ENCODE measurements around the gene SLC39A1.

The SLC39A1 gene

DNA sequence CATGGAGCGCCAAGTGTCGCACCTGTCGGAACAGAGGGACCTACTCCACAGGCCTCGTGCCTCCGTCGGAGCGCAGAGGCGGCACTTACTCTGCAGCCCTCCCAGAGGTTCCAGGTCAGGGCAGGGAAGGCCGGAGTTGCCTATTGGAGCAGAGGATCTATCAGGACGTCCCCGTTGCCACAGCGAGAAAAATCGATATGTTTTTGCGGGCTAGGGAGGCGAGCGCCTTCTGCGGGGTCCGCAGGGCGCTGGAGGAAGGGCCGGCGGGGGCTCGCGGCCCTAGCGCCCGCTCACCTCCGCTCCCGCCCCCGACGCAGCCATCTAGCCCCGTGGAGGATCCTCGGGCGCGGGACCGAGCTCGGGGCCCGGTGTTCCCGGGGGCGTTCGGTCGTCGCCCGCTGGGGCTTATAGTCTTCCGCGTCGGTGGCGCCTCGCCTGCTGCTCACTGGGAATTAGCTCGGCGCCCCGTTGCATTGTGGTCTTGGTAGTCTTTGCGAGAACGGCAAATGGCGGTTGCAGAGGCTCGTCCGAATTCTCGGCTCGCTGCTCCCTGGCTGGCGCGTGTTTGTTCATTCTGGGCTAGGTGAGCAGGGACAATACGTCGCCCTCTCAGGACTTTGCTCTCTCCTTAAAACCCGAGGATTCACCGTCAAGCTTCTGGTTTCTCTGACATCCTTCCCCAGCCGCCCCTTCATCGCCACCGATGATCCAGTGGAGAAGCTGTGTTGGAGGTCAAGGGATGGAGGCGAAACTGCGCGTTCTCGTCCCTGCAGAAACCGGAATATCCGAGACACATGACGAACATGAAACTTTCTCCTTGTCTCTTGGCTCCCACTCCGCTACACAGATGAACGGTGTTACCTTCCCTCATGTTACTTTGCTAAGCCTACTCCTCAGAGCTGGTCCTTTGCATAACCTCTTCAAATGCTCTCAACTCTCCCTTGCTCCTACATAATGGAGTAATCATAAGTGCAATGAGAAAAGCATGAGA, 14.2 kb upstream of the SLC39A1 start, which contains the start of gene JTB:
Gene JTB (minus strand): TSS at position 425 of the 991 bp plus-strand sequence. CDS start 422 bp downstream, at position 3.
- DNase-seq (ENCODE audit: extremely low read depth in 1 of 2, low read depth in 1 of 2) = peak; percentile 64 to 81

GRCh38 chr1:153976819-153977249, 13.5 kb upstream of the SLC39A1 start:
- no peak for DNase-seq (ENCODE audit: extremely low read depth in 1 of 2, low read depth in 1 of 2)

- DNase-seq (ENCODE audit: extremely low read depth in 1 of 2, low read depth in 1 of 2) = no peak
Observed at GRCh38 chr1:153973525-153973924, 10.2 kb upstream of the SLC39A1 start.

- no peak for DNase-seq (ENCODE audit: extremely low read depth in 1 of 2, low read depth in 1 of 2)
Observed at GRCh38 chr1:153973071-153973470, 9.7 kb upstream of the SLC39A1 start.

GRCh38 chr1:153970346-153970745, 7.0 kb upstream of the SLC39A1 start:
- DNase-seq (ENCODE audit: extremely low read depth in 1 of 2, low read depth in 1 of 2) = no peak

DNA sequence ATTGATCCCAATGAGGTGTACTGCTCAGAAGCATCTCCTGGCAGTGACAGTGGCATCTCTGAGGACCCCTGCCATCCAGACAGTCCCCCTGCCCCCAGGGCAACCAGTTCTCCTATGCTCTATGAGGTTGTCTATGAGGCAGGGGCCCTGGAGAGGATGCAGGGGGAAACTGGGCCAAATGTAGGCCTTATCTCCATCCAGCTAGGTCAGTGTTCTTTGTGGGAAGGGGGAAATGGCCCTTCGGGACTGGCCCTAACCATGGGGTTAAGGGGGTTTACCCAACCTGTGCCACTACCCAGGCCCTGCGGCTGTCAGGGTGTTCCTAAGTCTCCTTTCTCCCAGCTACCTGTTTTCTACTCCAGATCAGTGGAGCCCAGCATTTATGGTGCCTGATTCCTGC, 5.6 kb upstream of the SLC39A1 start:
- no peak for DNase-seq (ENCODE audit: extremely low read depth in 1 of 2, low read depth in 1 of 2)

DNA sequence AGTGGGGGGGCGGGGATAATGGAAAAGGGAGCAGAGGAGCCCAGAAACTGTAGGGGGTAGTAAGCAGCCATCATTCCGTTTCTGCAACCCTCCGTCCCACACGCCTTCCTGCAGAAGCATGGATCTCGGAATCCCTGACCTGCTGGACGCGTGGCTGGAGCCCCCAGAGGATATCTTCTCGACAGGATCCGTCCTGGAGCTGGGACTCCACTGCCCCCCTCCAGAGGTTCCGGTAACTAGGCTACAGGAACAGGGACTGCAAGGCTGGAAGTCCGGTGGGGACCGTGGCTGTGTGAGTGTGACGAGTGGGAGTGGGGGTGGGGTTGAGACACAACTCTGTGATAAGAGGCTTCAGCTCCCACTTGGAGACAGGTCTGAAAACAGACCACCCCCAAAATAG, 5.1 kb upstream of the SLC39A1 start:
- DNase-seq (ENCODE audit: extremely low read depth in 1 of 2, low read depth in 1 of 2) = no peak

DNA sequence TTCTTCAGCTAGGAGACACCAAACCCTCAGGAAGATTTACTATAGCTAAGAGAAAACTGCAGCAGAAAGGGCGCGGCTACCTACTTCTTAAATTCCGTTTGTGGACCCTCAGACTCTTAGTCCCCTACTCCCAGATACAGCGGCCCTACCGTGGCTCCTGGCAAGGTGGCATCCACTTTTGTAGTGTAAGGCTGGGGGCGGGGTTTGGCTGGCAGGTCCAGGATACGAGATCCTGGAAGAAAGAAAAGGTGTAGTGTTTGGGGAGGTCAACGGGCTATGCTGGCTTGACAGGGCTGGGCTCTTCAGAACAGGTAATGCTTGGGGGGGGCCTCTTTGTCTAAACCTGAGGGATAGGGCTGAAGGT, 4.6 kb upstream of the SLC39A1 start:
- no peak for DNase-seq (ENCODE audit: extremely low read depth in 1 of 2, low read depth in 1 of 2)

- peak; percentile 69 to 77 for DNase-seq (ENCODE audit: extremely low read depth in 1 of 2, low read depth in 1 of 2)
Observed at GRCh38 chr1:153967107-153967999, 4.0 kb upstream of the SLC39A1 start, which contains the start of gene CREB3L4. CREB3L4 (plus strand) TSS chr1:153967902; CDS start chr1:153968526, 624 bp downstream.

DNA sequence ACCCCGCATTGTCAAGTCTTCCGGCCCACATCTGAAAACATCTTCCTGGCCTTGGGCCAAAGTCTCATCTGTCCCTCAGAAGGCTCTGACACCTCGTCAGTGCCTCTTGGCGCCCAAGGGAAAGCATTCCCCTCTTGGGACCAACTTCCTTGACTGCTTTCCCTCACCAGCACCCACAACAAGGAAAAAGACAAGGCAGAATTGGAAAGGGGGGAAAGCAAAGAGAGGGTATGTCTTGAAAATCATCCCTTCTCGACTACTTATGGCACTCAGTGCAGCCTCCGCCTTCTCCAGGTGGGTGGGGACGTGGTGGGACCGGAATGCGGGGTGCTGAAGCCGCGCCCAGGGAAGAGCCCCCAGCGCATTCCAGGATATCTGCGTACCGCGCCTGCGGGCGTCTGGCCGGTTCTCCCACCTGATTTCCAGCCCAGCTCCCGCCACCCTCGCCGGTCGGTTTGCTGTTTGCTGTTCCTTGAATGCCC, 554 bp upstream of the SLC39A1 start:
- DNase-seq (ENCODE audit: extremely low read depth in 1 of 2, low read depth in 1 of 2) = no peak

DNA sequence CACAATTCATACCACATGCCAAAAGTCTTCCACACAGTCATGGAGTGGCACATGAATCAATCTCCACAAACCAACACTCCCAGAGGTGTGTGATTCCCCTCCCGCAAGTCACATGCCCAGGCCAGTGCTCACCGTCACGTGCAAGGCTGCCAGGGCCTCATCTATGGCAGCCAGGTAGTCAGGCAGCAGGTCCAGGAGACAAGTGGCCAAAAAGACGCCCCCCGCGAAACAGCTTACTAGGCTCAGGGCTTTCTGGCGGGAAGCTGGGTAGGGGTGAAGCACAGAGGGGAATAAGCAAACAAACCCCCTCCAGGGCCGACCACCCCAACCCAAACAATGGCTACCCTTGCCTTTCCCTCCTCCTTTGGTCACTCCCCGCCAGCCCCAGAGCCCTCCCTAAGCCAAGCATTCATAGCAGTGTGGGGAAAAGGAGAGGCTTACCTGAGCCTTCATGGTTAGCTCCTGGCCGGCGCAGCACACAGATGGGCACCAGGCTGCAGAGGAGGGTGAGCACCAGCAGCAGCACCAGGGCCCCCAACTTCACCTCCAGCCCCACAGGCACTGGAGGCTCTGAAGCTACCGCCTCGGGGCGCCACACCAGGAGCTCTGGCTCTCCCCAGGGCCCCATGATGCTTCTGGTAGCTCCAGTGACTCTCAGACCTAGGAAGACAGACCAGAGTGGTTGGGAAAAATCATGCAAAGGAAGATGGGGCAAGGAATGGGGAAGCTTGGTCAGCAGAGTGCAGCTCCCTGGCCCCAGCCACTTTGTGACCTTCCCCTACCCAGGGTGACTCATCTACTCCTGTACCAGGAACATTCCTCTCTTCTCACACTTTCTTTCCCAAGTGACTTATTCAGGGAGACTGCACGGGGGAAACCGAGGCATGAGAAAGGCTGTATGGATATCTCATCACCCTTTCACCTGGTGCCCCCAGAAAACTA, 978 bp downstream of the SLC39A1 start:
- no peak for DNase-seq (ENCODE audit: extremely low read depth in 1 of 2, low read depth in 1 of 2)

DNA sequence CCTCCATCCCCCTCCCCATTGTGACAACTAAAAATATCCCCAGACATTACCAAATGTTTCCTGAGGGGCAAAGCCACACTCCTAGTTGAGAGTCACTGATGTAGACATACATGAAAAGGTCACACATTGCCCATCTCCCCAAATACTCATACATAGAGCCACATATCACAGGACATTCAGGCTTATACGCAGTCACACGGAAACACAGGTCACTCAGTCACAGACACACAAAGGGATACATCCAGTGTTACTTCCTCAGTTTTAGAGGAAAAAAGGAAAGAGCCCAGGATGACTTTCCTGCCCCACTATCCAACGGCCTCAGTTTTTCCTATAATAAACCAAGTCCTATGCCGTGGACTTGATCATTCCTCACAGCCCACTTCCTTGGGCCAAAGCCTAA, 1.9 kb downstream of the SLC39A1 start:
- DNase-seq (ENCODE audit: extremely low read depth in 1 of 2, low read depth in 1 of 2) = no peak

GRCh38 chr1:153960206-153960605, 3.1 kb downstream of the SLC39A1 start:
- no peak for DNase-seq (ENCODE audit: extremely low read depth in 1 of 2, low read depth in 1 of 2)

DNA sequence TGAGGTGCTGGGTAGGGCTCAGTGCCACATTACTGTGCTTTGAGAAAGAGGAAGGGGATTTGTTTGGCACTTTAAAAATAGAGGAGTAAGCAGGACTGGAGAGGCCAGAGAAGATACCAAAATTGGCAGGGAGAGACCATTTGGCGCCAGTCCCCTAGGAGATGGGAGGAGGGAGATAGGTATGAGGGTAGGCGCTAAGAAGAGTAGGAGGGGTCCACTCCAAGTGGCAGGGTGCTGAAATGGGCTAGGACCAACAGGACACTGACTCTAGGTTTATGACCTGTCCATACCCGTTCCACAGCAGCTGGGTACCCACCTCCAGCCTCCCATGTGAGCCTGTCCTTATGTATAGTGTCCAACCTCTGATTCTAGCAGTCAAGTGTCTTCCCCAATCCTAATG, 3.9 kb downstream of the SLC39A1 start:
- DNase-seq (ENCODE audit: extremely low read depth in 1 of 2, low read depth in 1 of 2) = no peak

DNA sequence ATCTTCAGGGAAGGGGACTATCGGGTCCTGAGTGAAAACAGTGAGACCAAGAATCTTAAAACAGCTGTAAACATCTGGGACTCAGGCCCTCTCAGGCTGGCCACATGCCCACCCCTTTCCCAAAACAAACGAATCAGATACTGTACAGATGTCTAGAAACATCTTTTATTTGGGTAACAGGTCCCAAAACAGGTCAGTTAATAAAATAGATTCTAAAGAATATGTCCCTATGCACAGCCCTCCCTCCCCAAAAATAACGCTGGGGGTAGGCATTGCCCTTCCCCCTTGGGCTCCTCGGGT, 4.4 kb downstream of the SLC39A1 start:
- DNase-seq (ENCODE audit: extremely low read depth in 1 of 2, low read depth in 1 of 2) = no peak

DNA sequence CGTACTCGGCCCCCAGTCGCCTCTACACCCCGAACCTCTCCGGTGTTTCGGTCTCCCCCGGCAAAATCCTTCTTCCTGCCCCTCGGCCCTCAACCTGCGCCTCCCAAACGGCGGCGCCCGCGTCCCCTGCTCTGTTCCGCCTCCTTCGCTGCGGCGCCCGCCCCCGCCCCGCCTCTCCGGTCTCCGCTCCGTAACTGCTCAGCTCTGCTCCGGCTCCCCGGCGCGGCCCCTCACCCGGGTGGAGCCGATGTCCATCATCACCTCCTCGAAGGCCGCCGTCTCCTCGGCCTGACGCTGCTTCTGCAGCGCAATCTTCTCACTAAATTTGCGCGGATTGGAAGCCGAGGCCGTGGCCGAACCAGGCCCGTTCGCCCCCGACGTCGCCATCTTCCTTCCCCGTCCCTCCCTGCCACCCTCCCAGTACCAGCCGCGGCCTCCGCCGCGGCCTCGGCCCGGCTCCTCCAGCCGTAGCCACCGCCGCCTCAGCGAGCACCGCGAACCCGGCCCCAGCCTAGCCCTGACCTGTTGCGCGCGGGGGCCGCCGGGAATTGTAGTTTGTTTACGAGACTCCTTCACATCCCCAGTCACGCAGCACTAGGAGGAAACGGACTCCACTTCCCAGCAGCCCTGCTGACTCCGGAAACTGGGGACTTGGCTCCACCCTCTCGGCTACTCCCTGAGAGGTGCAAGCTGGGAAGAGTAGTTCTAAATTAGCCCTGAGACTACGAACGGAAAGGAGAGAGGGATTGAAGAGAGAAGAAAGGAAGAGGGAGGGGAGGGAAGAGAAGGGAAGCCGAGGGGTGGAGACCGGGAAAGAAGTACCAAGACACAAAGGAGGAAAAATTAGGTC, 5.0 kb downstream of the SLC39A1 start, which contains the start of gene CRTC2:
Gene CRTC2 (minus strand): TSS at position 502 of the 850 bp plus-strand sequence. CDS start 115 bp downstream, at position 387.
- peak; percentile 90 to 99 for DNase-seq (ENCODE audit: extremely low read depth in 1 of 2, low read depth in 1 of 2)

GRCh38 chr1:153957744-153958110, 5.6 kb downstream of the SLC39A1 start:
- peak in 1 of 2 donors; percentile 13 for DNase-seq (ENCODE audit: extremely low read depth in 1 of 2, low read depth in 1 of 2)

DNA sequence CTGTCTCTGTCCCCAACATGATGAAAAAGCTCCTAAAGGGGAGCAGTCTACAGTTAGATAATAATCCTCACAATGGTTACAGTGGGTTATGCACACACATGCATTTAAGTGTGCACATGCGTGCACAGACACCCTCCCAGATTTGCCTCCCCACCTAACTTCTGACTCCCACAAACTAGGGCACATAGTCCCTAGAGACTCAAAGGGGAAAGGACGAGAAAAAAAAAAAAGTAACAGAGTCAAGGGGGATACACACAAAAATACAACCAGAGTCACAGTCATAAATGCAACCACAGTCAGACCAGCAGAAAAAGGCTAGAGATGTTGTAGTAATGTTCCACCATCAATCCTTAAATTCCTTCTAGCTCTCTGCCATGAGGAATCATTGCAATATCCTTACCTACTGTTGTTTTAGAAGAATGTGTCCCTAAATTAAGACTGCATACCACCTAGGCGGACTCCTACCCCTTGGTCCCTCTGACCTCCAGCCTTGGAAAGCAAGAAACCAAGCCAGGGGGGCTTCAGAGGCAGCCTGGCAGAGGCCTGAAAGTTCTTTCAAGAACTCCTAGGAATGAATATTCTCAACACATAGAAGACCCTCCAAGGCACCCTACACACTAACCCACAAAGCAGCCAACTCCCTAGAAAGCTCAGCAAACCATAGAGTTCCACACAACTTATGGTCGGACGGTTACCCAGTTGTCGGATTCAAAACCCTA, 6.2 kb downstream of the SLC39A1 start:
- no peak for DNase-seq (ENCODE audit: extremely low read depth in 1 of 2, low read depth in 1 of 2)

- no peak for DNase-seq (ENCODE audit: extremely low read depth in 1 of 2, low read depth in 1 of 2)
Observed at GRCh38 chr1:153954826-153955225, 8.5 kb downstream of the SLC39A1 start.
